NB4 (cell line): ENCODE measurements around the gene GRAMD4.

Experiments used
- DNase-seq: peaks from one replicate; pipeline ENCODE4 v3.0.0; 2010; ENCODE audit warnings: low read depth
- H3K4me3 ChIP-seq: one replicate; pipeline ENCODE4 v1.5.1; 2011; ENCODE audit warnings: mild to moderate bottlenecking, low read depth, low read length, moderate library complexity
- CTCF ChIP-seq: IDR thresholded peaks from one replicate; pipeline ENCODE4 v1.5.1; 2012; ENCODE audit warnings: low read depth, low read length
- MAX ChIP-seq: IDR thresholded peaks from 2 replicates; pipeline ENCODE4 v1.6.1; 2011; ENCODE audit warnings: low read depth, low read length
- MYC ChIP-seq: IDR thresholded peaks from 2 replicates; pipeline ENCODE4 v1.6.1; 2011; ENCODE audit warnings: low read depth, low read length
- POLR2A ChIP-seq: IDR thresholded peaks from 2 replicates; pipeline ENCODE4 v1.6.1; 2011; ENCODE audit warnings: mild to moderate bottlenecking; ENCODE audit not compliant: insufficient read length; ENCODE audit errors: extremely low read depth

GRAMD4 gene

GRCh38 chr22:46609724-46610201 lies 10.4 kb upstream of the GRAMD4 start:
- no peak for DNase-seq
- no peak overlapping the region for H3K4me3 ChIP-seq
- TF ChIP-seq MAX (no peak), POLR2A (no peak), CTCF (no peak), MYC (no peak)

- TF ChIP-seq MYC, result no peak
- no peak for TF ChIP-seq MAX
- TF ChIP-seq CTCF, result no peak
- TF ChIP-seq POLR2A, result no peak
- no peak for DNase-seq
- no peak overlapping the region for H3K4me3 ChIP-seq
These were observed 9.8 kb upstream of the GRAMD4 start for GRCh38 chr22:46610356-46610755.

GRCh38 chr22:46611189-46611588 lies 9.0 kb upstream of the GRAMD4 start:
- TF ChIP-seq POLR2A, result no peak
- no peak for TF ChIP-seq MAX
- TF ChIP-seq CTCF, result no peak
- TF ChIP-seq MYC, result no peak
- no peak overlapping the region for H3K4me3 ChIP-seq
- DNase-seq, result no peak

GRCh38 chr22:46612341-46612903 lies 7.8 kb upstream of the GRAMD4 start:
- no peak for TF ChIP-seq MAX
- no peak for TF ChIP-seq POLR2A
- no peak overlapping the region for H3K4me3 ChIP-seq
- DNase-seq, result no peak

GRCh38 chr22:46612904-46613605 lies 7.1 kb upstream of the GRAMD4 start:
- TF ChIP-seq CTCF, result no peak
- TF ChIP-seq MYC, result no peak
- TF ChIP-seq MAX, result no peak
- no peak for TF ChIP-seq POLR2A
- no peak for DNase-seq
- H3K4me3 ChIP-seq, result no peak overlapping the region

- peak overlapping the region; percentile 57 for H3K4me3 ChIP-seq
- no peak for TF ChIP-seq MAX
- TF ChIP-seq CTCF, result no peak
- no peak for TF ChIP-seq POLR2A
- TF ChIP-seq MYC, result no peak
- peak; percentile 60 for DNase-seq
These were observed 6.6 kb upstream of the GRAMD4 start for GRCh38 chr22:46613606-46614021.
